CD14-positive monocyte (primary cell): ENCODE measurements around the gene SMIM38. TPM values are rescaled to one million over a fixed set of nuclear protein-coding genes. Genes with fewer than 3 reads are reported as not detected.

Experiments used
- DNase-seq, 3 donors: peaks; one replicate each; pipeline ENCODE4 v3.0.0-alpha.2; 2011 to 2022
- H2AFZ ChIP-seq: 2 replicates; pipeline ENCODE4 v1.6.0; 2012; ENCODE audit warnings: mild to moderate bottlenecking, low read depth, low read length, inconsistent platforms; ENCODE audit not compliant: insufficient read depth, poor library complexity, severe bottlenecking
- H3K27ac ChIP-seq, 2 donors: 1 replicate in 1 of 2; 2 replicates in 1 of 2; pipeline ENCODE4 v1.5.1; 2012 to 2013; ENCODE audit warnings: low read length in 2 of 2, control low read depth in 1 of 2, inconsistent platforms in 1 of 2, low read depth in 1 of 2, mild to moderate bottlenecking in 1 of 2
- H3K27me3 ChIP-seq, 2 donors: one replicate each; pipeline versions ENCODE4 v1.6.0 to v1.6.1; 2011 to 2013; ENCODE audit warnings: low read length in 2 of 2; ENCODE audit not compliant: control insufficient read depth in 2 of 2, insufficient read depth in 2 of 2
- H3K36me3 ChIP-seq, 2 donors: replicated peaks in 1 of 2; 1 replicate in 1 of 2; 2 replicates in 1 of 2; pipeline versions ENCODE4 v1.5.1 to v1.6.1; 2012 to 2013; ENCODE audit warnings: low read length in 2 of 2, control low read depth in 1 of 2, inconsistent platforms in 1 of 2, mild to moderate bottlenecking in 1 of 2; ENCODE audit not compliant: insufficient read depth in 2 of 2, control insufficient read depth in 1 of 2
- H3K4me1 ChIP-seq, 2 donors: 1 replicate in 1 of 2; 2 replicates in 1 of 2; pipeline versions ENCODE4 v1.5.1 to v1.6.1; 2012 to 2013; ENCODE audit warnings: low read length in 2 of 2, control low read depth in 1 of 2, inconsistent platforms in 1 of 2, mild to moderate bottlenecking in 1 of 2, moderate library complexity in 1 of 2; ENCODE audit not compliant: insufficient read depth in 2 of 2, control insufficient read depth in 1 of 2
- H3K4me2 ChIP-seq: replicated peaks from 2 replicates; pipeline ENCODE3; 2012; ENCODE audit warnings: low read length, moderate library complexity, mild to moderate bottlenecking; ENCODE audit not compliant: poor library complexity, severe bottlenecking; ENCODE audit errors: extremely low read depth
- H3K4me3 ChIP-seq, 3 experiments: fragments of 200-600 bp in 1 of 3; sonication (generic) in 1 of 3; replicated peaks in 1 of 3; 1 replicate in 2 of 3; 2 replicates in 1 of 3; pipeline ENCODE4 v1.5.1; 2011 to 2013; ENCODE audit warnings: low read length in 3 of 3, mild to moderate bottlenecking in 3 of 3, control low read depth in 2 of 3, low read depth in 2 of 3, inconsistent platforms in 1 of 3, moderate library complexity in 1 of 3
- H3K79me2 ChIP-seq: 2 replicates; pipeline ENCODE4 v1.6.0; 2012; ENCODE audit warnings: mild to moderate bottlenecking, control low read depth, inconsistent platforms, low read length, moderate library complexity; ENCODE audit not compliant: insufficient read depth
- H3K9ac ChIP-seq: 2 replicates; pipeline ENCODE4 v1.6.0; 2017; ENCODE audit warnings: low read length, mild to moderate bottlenecking; ENCODE audit not compliant: insufficient read depth, poor library complexity, severe bottlenecking
- H3K9me3 ChIP-seq, 2 donors: replicated peaks in 1 of 2; 1 replicate in 1 of 2; 2 replicates in 1 of 2; pipeline versions ENCODE4 v1.5.1 to v1.6.1; 2012 to 2013; ENCODE audit warnings: low read length in 2 of 2, control low read depth in 1 of 2; ENCODE audit not compliant: control insufficient read depth in 1 of 2, insufficient read depth in 1 of 2
- H4K20me1 ChIP-seq: 2 replicates; pipeline ENCODE4 v1.6.0; 2012; ENCODE audit warnings: mild to moderate bottlenecking, low read length, control low read depth, moderate library complexity; ENCODE audit not compliant: insufficient read depth
- H3K27ac Mint-ChIP-seq, 7 donors: one replicate each; pipeline ENCODE4 v1.8.0; 2020; ENCODE audit warnings: mild to moderate bottlenecking in 7 of 7, mixed read lengths in 7 of 7, moderate library complexity in 6 of 7, inconsistent platforms in 2 of 7
- H3K27me3 Mint-ChIP-seq, 3 donors: one replicate each; pipeline ENCODE4 v1.8.0; 2021 to 2022; ENCODE audit warnings: low read depth in 3 of 3, mild to moderate bottlenecking in 3 of 3, mixed read lengths in 3 of 3, moderate library complexity in 3 of 3, inconsistent platforms in 1 of 3
- H3K36me3 Mint-ChIP-seq, 2 donors: one replicate each; pipeline ENCODE4 v1.8.0; 2020; ENCODE audit warnings: mixed read lengths in 2 of 2, inconsistent platforms in 1 of 2, mild to moderate bottlenecking in 1 of 2
- H3K4me1 Mint-ChIP-seq: one replicate; pipeline ENCODE4 v1.8.0; 2020; ENCODE audit warnings: mild to moderate bottlenecking, mixed read lengths
- H3K4me3 Mint-ChIP-seq, 2 donors: one replicate each; pipeline ENCODE4 v1.8.0; 2020; ENCODE audit warnings: mild to moderate bottlenecking in 2 of 2, mixed read lengths in 2 of 2, moderate library complexity in 1 of 2
- H3K9me3 Mint-ChIP-seq, 7 donors: one replicate each; pipeline ENCODE4 v1.8.0; 2020 to 2022; ENCODE audit warnings: mixed read lengths in 7 of 7, mild to moderate bottlenecking in 6 of 7, moderate library complexity in 6 of 7, inconsistent platforms in 2 of 7
- CTCF ChIP-seq: fragments of 200-600 bp; IDR thresholded peaks from one replicate; pipeline ENCODE4 v1.8.0; 2022; ENCODE audit warnings: antibody characterized with exemption, mild to moderate bottlenecking
- WGBS: methylation state at CpG from one replicate; pipeline ENCODE4 v1.1.5; 2013; ENCODE audit warnings: missing lambda C conversion rate; ENCODE audit not compliant: insufficient coverage; 5-methylcytosine and 5-hydroxymethylcytosine counted together
- intact Hi-C, 2 donors: fragments of 100-400 bp; cut with micrococcal nuclease; formaldehyde crosslinking; loops; one replicate each; pipeline versions ENCODE4 v1.15.0 to v1.15.1; 2023
- polyA plus RNA-seq, 3 donors: library from polyadenylated mRNA; depleted of rRNA in 1 of 3; unstranded in 2 of 3; stranded (reverse) in 1 of 3; fragments of 300-500 nt in 2 of 3; fragments of >200 nt in 1 of 3; fragmentation: Illumina TruSeq in 2 of 3; gene quantifications; 1 replicate in 2 of 3; 2 replicates in 1 of 3; pipeline ENCODE4 v1.2.3, GENCODE V29; 2012 to 2021

SMIM38 gene
- polyA plus RNA-seq, 3 donors: 0.05 TPM; not detected in 2

GRCh38 chr11:69178819-69179482 lies 23.2 kb downstream of the SMIM38 start:
- intact Hi-C loops: no loop called here
- Mint-ChIP-seq H3K27ac (no peak overlapping the region), H3K4me3 (no peak overlapping the region), H3K36me3 (no peaks in the 10 kb centered on the region), H3K4me1 (no peaks in the 10 kb centered on the region), H3K9me3 (peaks cover 3 to 14% (median 10%) of the 10 kb centered on the region in 7 donors), H3K27me3 (peaks cover 4 to 8% (median 8%) of the 10 kb centered on the region in 3 donors)
- H2AFZ ChIP-seq: no peak overlapping the region
- H3K4me3 ChIP-seq: no peak overlapping the region
- no peak overlapping the region for H3K27ac ChIP-seq
- H3K4me2 ChIP-seq: no peak overlapping the region
- no peaks in the 10 kb centered on the region for H4K20me1 ChIP-seq
- WGBS: 91% methylated on average over 9 of the region's 9 CpGs
- peaks cover 0 to 3% of the 10 kb centered on the region in 2 donors for H3K27me3 ChIP-seq
- no peak for TF ChIP-seq CTCF
- H3K36me3 ChIP-seq: no peaks in the 10 kb centered on the region
- no peaks in the 10 kb centered on the region for H3K4me1 ChIP-seq
- H3K79me2 ChIP-seq: no peaks in the 10 kb centered on the region
- H3K9me3 ChIP-seq: peaks cover 0 to 5% of the 10 kb centered on the region in 2 donors
- no peak for DNase-seq
- no peak overlapping the region for H3K9ac ChIP-seq

GRCh38 chr11:69180226-69180625 lies 24.5 kb downstream of the SMIM38 start:
- WGBS: 37% methylated on average over 7 of the region's 9 CpGs
- no peak overlapping the region for H3K9ac ChIP-seq

More at GRCh38 chr11:69180226-69180625, 24.5 kb downstream of the SMIM38 start:
- intact Hi-C loops: no loop called here
- Histone ChIP-seq H3K4me3 (no peak overlapping the region), H3K4me1 (no peaks in the 10 kb centered on the region), H3K79me2 (no peaks in the 10 kb centered on the region), H3K27me3 (peaks cover 0 to 3% of the 10 kb centered on the region in 2 donors), H3K4me2 (no peak overlapping the region), H3K9me3 (no peaks in the 10 kb centered on the region), H4K20me1 (no peaks in the 10 kb centered on the region), H3K27ac (no peak overlapping the region), H2AFZ (no peak overlapping the region), H3K36me3 (no peaks in the 10 kb centered on the region)
- Mint-ChIP-seq H3K27ac (no peak overlapping the region), H3K9me3 (peaks cover 4 to 12% (median 5%) of the 10 kb centered on the region in 7 donors), H3K4me3 (no peak overlapping the region), H3K27me3 (peaks cover 4 to 8% (median 6%) of the 10 kb centered on the region in 3 donors), H3K36me3 (no peaks in the 10 kb centered on the region), H3K4me1 (no peaks in the 10 kb centered on the region)
- DNase-seq: no peak
- TF ChIP-seq CTCF: no peak
